Neural crest cell (in vitro differentiated cells): ENCODE data around the gene RAB36. TPM values are rescaled to one million over a fixed set of nuclear protein-coding genes. Genes with fewer than 3 reads are reported as not detected.

Source experiments
- DNase-seq: peaks from one replicate; pipeline ENCODE4 v3.0.0; 2021; ENCODE audit warnings: low read depth, mixed read lengths, low spot score
- H3K27ac Mint-ChIP-seq: one replicate; pipeline ENCODE4 v1.8.0; 2021; ENCODE audit warnings: mild to moderate bottlenecking, mixed read lengths; ENCODE audit not compliant: unreplicated experiment
- H3K27me3 Mint-ChIP-seq: 2 replicates; pipeline ENCODE4 v1.8.0; 2021; ENCODE audit warnings: low read depth, mild to moderate bottlenecking, mixed read lengths
- H3K36me3 Mint-ChIP-seq: 2 replicates; pipeline ENCODE4 v1.8.0; 2021; ENCODE audit warnings: low read depth, mild to moderate bottlenecking, mixed read lengths
- H3K4me1 Mint-ChIP-seq: 2 replicates; pipeline ENCODE4 v1.8.0; 2021; ENCODE audit warnings: mixed read lengths
- H3K4me3 Mint-ChIP-seq: one replicate; pipeline ENCODE4 v1.8.0; 2021; ENCODE audit warnings: mild to moderate bottlenecking, mixed read lengths
- H3K9me3 Mint-ChIP-seq: 2 replicates; pipeline ENCODE4 v1.8.0; 2021; ENCODE audit warnings: mixed read lengths
- total RNA-seq: library from RNA; stranded (reverse); gene quantifications from 2 replicates; pipeline ENCODE4 v1.2.1, GENCODE V29; 2021
- TF ChIP-seq, protein P1 (sequence below): fragments of 200-600 bp; sonication (generic); conservative IDR thresholded peaks from 2 replicates; pipeline ENCODE4 v1.5.0; 2021; ENCODE audit warnings: antibody characterized with exemption, mild to moderate bottlenecking

The RAB36 gene
- total RNA-seq, 1 donor from 2014 or later: 14.4 TPM

DNA sequence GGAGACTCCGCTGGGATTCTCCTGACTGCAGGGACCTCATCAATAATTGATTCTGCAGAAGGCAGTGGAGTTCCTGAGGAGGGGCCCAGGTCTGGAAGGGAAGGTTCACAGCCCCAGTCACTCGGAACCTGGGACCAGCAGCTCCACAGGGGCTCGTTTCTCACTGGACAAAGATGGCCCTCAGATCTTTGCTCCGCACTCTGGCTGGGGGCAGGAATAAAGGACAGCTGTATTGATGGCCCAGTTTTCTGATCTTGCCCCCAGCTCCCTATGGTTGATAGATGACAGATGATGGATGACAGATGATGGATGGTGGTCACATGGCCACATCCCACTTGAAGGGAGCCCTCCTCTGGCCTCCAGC, 23.7 kb downstream of the RAB36 start:
- Mint-ChIP-seq H3K27ac (no peak overlapping the region), H3K36me3 (peaks cover 2% of the 10 kb centered on the region), H3K9me3 (peaks cover 2% of the 10 kb centered on the region), H3K27me3 (no peaks in the 10 kb centered on the region), H3K4me3 (no peak overlapping the region), H3K4me1 (peaks cover 11% of the 10 kb centered on the region)
- TF ChIP-seq, protein P1, sequence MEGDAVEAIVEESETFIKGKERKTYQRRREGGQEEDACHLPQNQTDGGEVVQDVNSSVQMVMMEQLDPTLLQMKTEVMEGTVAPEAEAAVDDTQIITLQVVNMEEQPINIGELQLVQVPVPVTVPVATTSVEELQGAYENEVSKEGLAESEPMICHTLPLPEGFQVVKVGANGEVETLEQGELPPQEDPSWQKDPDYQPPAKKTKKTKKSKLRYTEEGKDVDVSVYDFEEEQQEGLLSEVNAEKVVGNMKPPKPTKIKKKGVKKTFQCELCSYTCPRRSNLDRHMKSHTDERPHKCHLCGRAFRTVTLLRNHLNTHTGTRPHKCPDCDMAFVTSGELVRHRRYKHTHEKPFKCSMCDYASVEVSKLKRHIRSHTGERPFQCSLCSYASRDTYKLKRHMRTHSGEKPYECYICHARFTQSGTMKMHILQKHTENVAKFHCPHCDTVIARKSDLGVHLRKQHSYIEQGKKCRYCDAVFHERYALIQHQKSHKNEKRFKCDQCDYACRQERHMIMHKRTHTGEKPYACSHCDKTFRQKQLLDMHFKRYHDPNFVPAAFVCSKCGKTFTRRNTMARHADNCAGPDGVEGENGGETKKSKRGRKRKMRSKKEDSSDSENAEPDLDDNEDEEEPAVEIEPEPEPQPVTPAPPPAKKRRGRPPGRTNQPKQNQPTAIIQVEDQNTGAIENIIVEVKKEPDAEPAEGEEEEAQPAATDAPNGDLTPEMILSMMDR: no peak
- no peak for DNase-seq

DNA sequence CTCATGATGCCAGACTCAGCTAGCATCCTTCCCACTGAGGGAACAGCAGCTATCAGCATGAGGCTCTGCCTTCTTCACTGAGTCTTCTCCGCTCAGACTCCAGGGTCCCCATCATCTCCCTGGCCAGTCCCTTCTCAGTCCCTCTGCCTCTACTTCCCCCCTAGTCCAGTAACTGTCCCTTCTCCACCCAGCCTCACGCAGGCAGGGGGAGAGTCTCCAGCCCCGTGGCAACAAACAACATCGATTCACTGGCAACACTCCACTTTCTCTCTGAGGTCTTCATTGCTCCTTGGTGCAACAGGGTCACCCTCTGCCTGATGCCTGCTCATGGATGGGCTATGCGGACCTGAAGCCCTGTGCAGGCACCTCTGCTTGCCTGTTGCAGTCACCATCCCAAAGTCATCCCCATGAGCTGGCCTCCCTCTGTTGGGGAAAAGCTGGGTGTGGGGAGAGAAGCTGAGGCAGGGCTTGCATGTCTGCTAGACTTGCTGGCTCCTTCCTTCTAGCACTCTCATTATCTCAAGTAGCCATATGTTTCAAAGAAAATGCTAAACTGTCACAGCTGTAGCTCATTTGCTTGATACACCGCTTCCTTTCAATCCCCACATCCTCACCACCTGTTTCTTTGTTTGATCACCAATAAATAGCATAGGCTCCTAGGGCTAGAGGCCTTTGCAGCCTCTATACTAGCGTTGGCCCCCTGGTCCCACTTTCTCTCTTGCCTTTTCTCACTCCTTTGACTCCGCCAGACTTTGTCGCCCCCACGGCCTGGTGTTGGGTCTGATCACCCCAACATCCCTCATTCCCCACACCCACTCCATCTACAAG, 30.8 kb downstream of the RAB36 start:
- H3K36me3 Mint-ChIP-seq: peaks cover 19% of the 10 kb centered on the region
- peak overlapping the region; percentile 7 for H3K4me3 Mint-ChIP-seq
- peaks cover 18% of the 10 kb centered on the region for H3K9me3 Mint-ChIP-seq
- DNase-seq: no peak
- H3K4me1 Mint-ChIP-seq: peaks cover 11% of the 10 kb centered on the region
- H3K27ac Mint-ChIP-seq: no peak overlapping the region
- TF ChIP-seq, protein P1: no peak
- H3K27me3 Mint-ChIP-seq: peaks cover 6% of the 10 kb centered on the region

DNA sequence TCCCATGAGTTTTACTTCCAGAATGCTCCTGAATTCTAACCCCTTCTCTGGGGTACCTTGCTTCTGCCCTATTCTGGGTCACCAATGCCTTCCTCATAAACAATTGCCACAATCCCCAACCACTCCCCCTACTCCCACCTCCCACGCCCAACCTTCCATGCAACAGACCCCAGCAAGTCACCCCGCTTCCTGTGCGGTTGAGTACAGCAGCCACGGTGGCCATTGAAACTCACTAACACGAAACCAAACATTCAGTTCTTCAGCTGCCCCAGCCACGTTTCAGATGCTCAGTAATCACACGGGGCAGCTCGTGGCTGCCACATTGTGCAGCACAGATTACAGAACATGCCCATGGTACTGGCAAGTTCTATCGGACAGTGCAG, 31.4 kb downstream of the RAB36 start:
- TF ChIP-seq, protein P1: no peak
- Mint-ChIP-seq H3K27ac (no peak overlapping the region), H3K4me1 (peaks cover 11% of the 10 kb centered on the region), H3K9me3 (peaks cover 18% of the 10 kb centered on the region), H3K36me3 (peaks cover 19% of the 10 kb centered on the region), H3K27me3 (peaks cover 6% of the 10 kb centered on the region), H3K4me3 (peak overlapping the region; percentile 7)
- no peak for DNase-seq

GRCh38 chr22:23177197-23177596, 31.9 kb downstream of the RAB36 start:
- Mint-ChIP-seq H3K27ac (no peak overlapping the region), H3K4me3 (peak overlapping the region; percentile 65), H3K36me3 (peaks cover 22% of the 10 kb centered on the region), H3K27me3 (peaks cover 12% of the 10 kb centered on the region), H3K9me3 (peaks cover 18% of the 10 kb centered on the region), H3K4me1 (peaks cover 14% of the 10 kb centered on the region)
- TF ChIP-seq, protein P1: no peak
- DNase-seq: no peak

DNA sequence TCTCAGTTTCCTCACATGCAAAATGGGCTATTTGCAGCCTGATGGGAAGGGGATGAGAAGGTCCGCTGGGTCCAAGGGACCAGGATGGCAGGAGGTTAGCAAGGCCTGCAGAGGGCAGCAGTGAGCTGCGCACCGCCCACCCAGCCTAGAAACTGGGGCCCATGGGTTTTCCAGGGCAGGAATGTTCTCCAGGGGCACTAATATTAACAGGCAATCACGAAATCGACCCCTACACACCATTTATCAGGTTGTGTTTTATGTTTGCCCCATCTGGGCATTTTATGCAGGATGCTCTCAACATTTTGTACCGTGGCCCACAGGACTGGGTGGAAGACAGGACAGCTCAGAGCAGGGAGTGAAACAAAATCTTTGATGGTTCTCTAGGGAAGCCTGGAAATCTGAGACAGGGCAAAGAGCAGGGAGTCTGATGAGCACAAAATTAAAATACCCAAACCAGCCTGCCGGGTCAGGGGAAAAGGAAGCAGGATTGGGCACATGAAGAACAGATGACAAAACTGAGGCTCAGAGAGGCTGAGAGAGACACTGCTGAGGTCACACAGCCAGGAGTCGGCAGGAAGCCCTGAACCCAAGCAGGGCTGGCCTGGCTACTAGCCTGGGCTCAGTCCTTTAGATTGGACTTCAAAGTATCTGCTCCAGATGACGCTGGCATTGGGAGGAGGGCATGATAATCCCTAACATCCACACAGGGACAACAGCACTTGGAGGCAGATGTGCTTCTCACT, 33.4 kb downstream of the RAB36 start:
- peak overlapping the region; percentile 87 for H3K4me3 Mint-ChIP-seq
- no peak overlapping the region for H3K27ac Mint-ChIP-seq
- H3K9me3 Mint-ChIP-seq: peaks cover 18% of the 10 kb centered on the region
- TF ChIP-seq, protein P1: peak; percentile 96
- peaks cover 29% of the 10 kb centered on the region for H3K4me1 Mint-ChIP-seq
- peaks cover 16% of the 10 kb centered on the region for H3K27me3 Mint-ChIP-seq
- peak; percentile 76 for DNase-seq
- H3K36me3 Mint-ChIP-seq: peaks cover 25% of the 10 kb centered on the region
